Colonic mucosa (tissue), 4 donors: ENCODE measurements around the gene CRIP3. TPM values are rescaled to one million over a fixed set of nuclear protein-coding genes. Genes with fewer than 3 reads are reported as not detected.

Source experiments
- DNase-seq: peaks from one replicate; pipeline ENCODE4 v3.0.0-alpha.2; 2020
- H3K27ac ChIP-seq: fragments of 200-600 bp; one replicate; pipeline ENCODE4 v1.8.0; 2021
- H3K27me3 ChIP-seq: fragments of 200-600 bp; one replicate; pipeline ENCODE4 v1.8.0; 2021
- H3K36me3 ChIP-seq: fragments of 200-600 bp; one replicate; pipeline ENCODE4 v1.8.0; 2021
- H3K4me1 ChIP-seq: fragments of 200-600 bp; one replicate; pipeline ENCODE4 v1.8.0; 2021; ENCODE audit warnings: mild to moderate bottlenecking
- H3K4me3 ChIP-seq: fragments of 200-600 bp; one replicate; pipeline ENCODE4 v1.8.0; 2021
- H3K9ac ChIP-seq, 2 donors: one replicate each; pipeline ENCODE4 v1.7.0; 2013; ENCODE audit warnings: control low read depth in 2 of 2, low read depth in 2 of 2, low read length in 2 of 2
- H3K9me3 ChIP-seq: fragments of 200-600 bp; one replicate; pipeline ENCODE4 v1.8.0; 2021
- CTCF ChIP-seq: fragments of 200-600 bp; IDR thresholded peaks from one replicate; pipeline ENCODE4 v1.8.0; 2022; ENCODE audit warnings: antibody characterized with exemption, mild to moderate bottlenecking
- intact Hi-C: fragments of 100-400 bp; cut with DNase I; formaldehyde crosslinking; loops from one replicate; pipeline ENCODE4 v1.14.1; 2022
- total RNA-seq, 2 donors: library from RNA; stranded (reverse); fragmentation: NEBNext Ultra II Directional in 1 of 2; extraction: Animal tissue kit (Norgen Biotek cat#: 25700) in 1 of 2; gene quantifications; one replicate each; pipeline ENCODE4 v1.2.1, GENCODE V29; 2021
- donor health status: healthy.
- donor health status: DM: no; HTN: no; CAD: no.
- donor health status: DM: no; HTN: no; CAD: no.

Gene CRIP3
- total RNA-seq, 2 donors from 2014 or later = 0.69 to 1.8 TPM

GRCh38 chr6:43268782-43269272 is 39.8 kb downstream of the CRIP3 start:
- no peak for TF ChIP-seq CTCF
- intact Hi-C loops = loop anchor here (10.0 kb wide), 1 partner anchor 236 kb away; no protein-coding TSS in a partner anchor
- Histone ChIP-seq H3K36me3 (no peaks in the 10 kb centered on the region), H3K27me3 (no peaks in the 10 kb centered on the region), H3K4me3 (no peak overlapping the region), H3K9ac (peak overlapping the region in 1 of 2 donors; percentile 3), H3K27ac (peak overlapping the region; percentile 58), H3K9me3 (no peaks in the 10 kb centered on the region), H3K4me1 (peaks cover 18% of the 10 kb centered on the region)
- no peak for DNase-seq

GRCh38 chr6:43268355-43268700 is 40.3 kb downstream of the CRIP3 start:
- Histone ChIP-seq H3K27me3 (no peaks in the 10 kb centered on the region), H3K4me3 (no peak overlapping the region), H3K36me3 (no peaks in the 10 kb centered on the region), H3K9ac (peak overlapping the region in 1 of 2 donors; percentile 69), H3K27ac (peak overlapping the region; percentile 28), H3K9me3 (no peaks in the 10 kb centered on the region), H3K4me1 (peaks cover 18% of the 10 kb centered on the region)
- TF ChIP-seq CTCF = no peak
- no peak for DNase-seq
- intact Hi-C loops = loop anchor here (10.0 kb wide), 1 partner anchor 236 kb away; no protein-coding TSS in a partner anchor

- peak; percentile 67 for DNase-seq
- intact Hi-C loops = loop anchor here (10.0 kb wide), 1 partner anchor 237 kb away; no protein-coding TSS in a partner anchor
- Histone ChIP-seq H3K9me3 (no peaks in the 10 kb centered on the region), H3K4me3 (no peak overlapping the region), H3K4me1 (peaks cover 18% of the 10 kb centered on the region), H3K27ac (peak overlapping the region; percentile 28), H3K27me3 (no peaks in the 10 kb centered on the region), H3K9ac (peak overlapping the region in 1 of 2 donors; percentile 69), H3K36me3 (no peaks in the 10 kb centered on the region)
- no peak for TF ChIP-seq CTCF
These were observed 40.8 kb downstream of the CRIP3 start for GRCh38 chr6:43267619-43268354.

DNA sequence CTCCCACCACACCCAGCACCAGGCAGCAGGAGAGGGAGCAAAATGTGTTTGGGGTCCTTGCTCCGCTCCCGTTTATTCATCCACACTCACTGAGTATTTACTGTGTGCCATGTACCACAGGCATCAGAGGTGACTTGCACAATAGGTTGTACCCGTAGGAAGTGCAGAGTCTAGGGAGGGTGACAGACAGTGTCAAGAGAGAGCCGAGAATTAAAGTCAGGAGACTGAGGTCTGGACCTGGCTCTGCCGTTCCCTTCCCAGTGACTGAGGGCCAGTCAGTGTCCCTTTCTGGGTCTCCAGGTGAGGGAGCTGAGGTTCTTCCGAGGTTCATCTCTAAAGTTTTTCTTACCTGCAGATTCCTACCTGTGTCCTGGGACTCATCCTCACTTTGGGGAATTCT is 43.1 kb downstream of the CRIP3 start:
- H3K4me1 ChIP-seq = peaks cover 18% of the 10 kb centered on the region
- no peak overlapping the region for H3K4me3 ChIP-seq
- intact Hi-C loops = loop anchor here (10.0 kb wide), 1 partner anchor 239 kb away; no protein-coding TSS in a partner anchor
- no peak for DNase-seq
- TF ChIP-seq CTCF = no peak
- H3K36me3 ChIP-seq = no peaks in the 10 kb centered on the region
- H3K27ac ChIP-seq = no peak overlapping the region
- H3K9me3 ChIP-seq = no peaks in the 10 kb centered on the region
- no peak overlapping the region for H3K9ac ChIP-seq
- no peaks in the 10 kb centered on the region for H3K27me3 ChIP-seq

DNA sequence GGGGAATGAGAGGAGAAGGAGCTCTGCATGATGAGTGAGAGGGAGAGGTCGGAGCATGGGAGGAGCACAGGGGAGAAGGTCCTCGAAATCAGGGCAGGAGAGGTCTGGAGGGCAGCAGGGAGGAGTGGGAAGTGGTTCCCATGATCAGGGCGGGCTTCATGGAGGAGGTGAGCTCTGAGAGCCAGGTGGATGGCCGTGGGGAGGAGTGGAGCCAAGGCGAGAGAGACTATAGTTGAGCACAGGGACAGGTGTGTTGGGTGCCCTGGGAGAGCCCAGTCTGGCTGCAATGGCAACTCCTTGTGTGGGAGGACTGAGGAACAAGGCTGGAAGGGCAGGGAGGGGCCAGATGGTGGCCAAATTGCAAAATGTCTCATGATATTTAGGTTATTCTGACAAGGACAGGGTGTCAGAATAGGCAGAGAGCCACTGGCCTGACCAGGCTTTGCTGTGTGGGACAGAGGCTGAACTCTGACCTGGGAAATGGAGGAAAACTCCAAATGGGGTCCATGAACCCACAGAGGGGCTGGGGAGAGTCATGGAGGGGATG is 44.0 kb downstream of the CRIP3 start:
- Histone ChIP-seq H3K36me3 (no peaks in the 10 kb centered on the region), H3K4me3 (no peak overlapping the region), H3K9ac (no peak overlapping the region), H3K9me3 (no peaks in the 10 kb centered on the region), H3K27ac (no peak overlapping the region), H3K27me3 (no peaks in the 10 kb centered on the region), H3K4me1 (peaks cover 18% of the 10 kb centered on the region)
- no peak for TF ChIP-seq CTCF
- no peak for DNase-seq
- intact Hi-C loops = loop anchor here (5.0 to 10.0 kb wide), 2 partner anchors 93 to 240 kb away; no protein-coding TSS in a partner anchor
